ENCODE measurements around the gene PEAR1. TPM values are rescaled to one million over a fixed set of nuclear protein-coding genes. Genes with fewer than 3 reads are reported as not detected.

PEAR1 gene
- total RNA-seq, 1 donor from 2014 or later: 11.5 TPM

- intact Hi-C loops (cut with DNase I): no loop called here
- Histone ChIP-seq H3K4me3 (no peak overlapping the region), H3K4me1 (peaks cover 5% of the 10 kb centered on the region), H3K27ac (no peak overlapping the region), H3K27me3 (no peaks in the 10 kb centered on the region), H3K36me3 (no peaks in the 10 kb centered on the region), H3K9me3 (no peaks in the 10 kb centered on the region)
- no peak for DNase-seq (ENCODE audit: extremely low spot score in 2 of 2)
- TF ChIP-seq, protein P1, sequence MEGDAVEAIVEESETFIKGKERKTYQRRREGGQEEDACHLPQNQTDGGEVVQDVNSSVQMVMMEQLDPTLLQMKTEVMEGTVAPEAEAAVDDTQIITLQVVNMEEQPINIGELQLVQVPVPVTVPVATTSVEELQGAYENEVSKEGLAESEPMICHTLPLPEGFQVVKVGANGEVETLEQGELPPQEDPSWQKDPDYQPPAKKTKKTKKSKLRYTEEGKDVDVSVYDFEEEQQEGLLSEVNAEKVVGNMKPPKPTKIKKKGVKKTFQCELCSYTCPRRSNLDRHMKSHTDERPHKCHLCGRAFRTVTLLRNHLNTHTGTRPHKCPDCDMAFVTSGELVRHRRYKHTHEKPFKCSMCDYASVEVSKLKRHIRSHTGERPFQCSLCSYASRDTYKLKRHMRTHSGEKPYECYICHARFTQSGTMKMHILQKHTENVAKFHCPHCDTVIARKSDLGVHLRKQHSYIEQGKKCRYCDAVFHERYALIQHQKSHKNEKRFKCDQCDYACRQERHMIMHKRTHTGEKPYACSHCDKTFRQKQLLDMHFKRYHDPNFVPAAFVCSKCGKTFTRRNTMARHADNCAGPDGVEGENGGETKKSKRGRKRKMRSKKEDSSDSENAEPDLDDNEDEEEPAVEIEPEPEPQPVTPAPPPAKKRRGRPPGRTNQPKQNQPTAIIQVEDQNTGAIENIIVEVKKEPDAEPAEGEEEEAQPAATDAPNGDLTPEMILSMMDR (IDR thresholded peaks at IDR 0.05): no peak
- TF ChIP-seq POLR2AphosphoS5 (IDR thresholded peaks at IDR 0.05; ENCODE audit: insufficient read depth in 1 of 2, low read depth in 1 of 2) (no peak), POLR2A (IDR thresholded peaks at IDR 0.05) (no peak)
Observed at GRCh38 chr1:156845953-156846545, 47.5 kb upstream of the PEAR1 start.

GRCh38 chr1:156846643-156847042, 46.9 kb upstream of the PEAR1 start:
- Histone ChIP-seq H3K9me3 (no peaks in the 10 kb centered on the region), H3K27me3 (no peaks in the 10 kb centered on the region), H3K4me1 (peaks cover 5% of the 10 kb centered on the region), H3K27ac (no peak overlapping the region), H3K4me3 (no peak overlapping the region), H3K36me3 (no peaks in the 10 kb centered on the region)
- intact Hi-C loops (cut with DNase I): no loop called here
- no peak for DNase-seq (ENCODE audit: extremely low spot score in 2 of 2)
- TF ChIP-seq, protein P1 (IDR thresholded peaks at IDR 0.05): no peak
- TF ChIP-seq POLR2AphosphoS5 (IDR thresholded peaks at IDR 0.05; ENCODE audit: insufficient read depth in 1 of 2, low read depth in 1 of 2) (no peak), POLR2A (IDR thresholded peaks at IDR 0.05) (no peak)

- Histone ChIP-seq H3K4me1 (peaks cover 12% of the 10 kb centered on the region), H3K36me3 (no peaks in the 10 kb centered on the region), H3K4me3 (no peak overlapping the region), H3K27me3 (no peaks in the 10 kb centered on the region), H3K27ac (no peak overlapping the region), H3K9me3 (no peaks in the 10 kb centered on the region)
- no peak for DNase-seq (ENCODE audit: extremely low spot score in 2 of 2)
- intact Hi-C loops (cut with DNase I): no loop called here
- TF ChIP-seq, protein P1 (IDR thresholded peaks at IDR 0.05): no peak
- TF ChIP-seq POLR2A (IDR thresholded peaks at IDR 0.05) (no peak), POLR2AphosphoS5 (IDR thresholded peaks at IDR 0.05; ENCODE audit: insufficient read depth in 1 of 2, low read depth in 1 of 2) (no peak)
Observed at GRCh38 chr1:156847591-156848460, 45.7 kb upstream of the PEAR1 start.

- DNase-seq (ENCODE audit: extremely low spot score in 2 of 2): no peak
- Histone ChIP-seq H3K27me3 (no peaks in the 10 kb centered on the region), H3K4me1 (peaks cover 12% of the 10 kb centered on the region), H3K4me3 (no peak overlapping the region), H3K9me3 (no peaks in the 10 kb centered on the region), H3K27ac (no peak overlapping the region), H3K36me3 (no peaks in the 10 kb centered on the region)
- TF ChIP-seq, protein P1 (IDR thresholded peaks at IDR 0.05): no peak
- TF ChIP-seq POLR2A (IDR thresholded peaks at IDR 0.05) (no peak), POLR2AphosphoS5 (IDR thresholded peaks at IDR 0.05; ENCODE audit: insufficient read depth in 1 of 2, low read depth in 1 of 2) (no peak)
- intact Hi-C loops (cut with DNase I): no loop called here
Observed at GRCh38 chr1:156848461-156849150, 44.9 kb upstream of the PEAR1 start.
